ENCODE results near the gene ZNF197.

ZNF197 gene

GRCh38 chr3:44632193-44632592 lies 7.4 kb downstream of the ZNF197 start:
- TF ChIP-seq ZNF8 (CRISPR knock-in tag; IDR thresholded peaks at IDR 0.05) = no peak
- no peak for TF ChIP-seq ZNF70 (CRISPR knock-in tag; IDR thresholded peaks at IDR 0.05)
- TF ChIP-seq POU6F1 (CRISPR knock-in tag; IDR thresholded peaks at IDR 0.05; ENCODE audit: borderline replicate concordance, low read depth) = no peak
- no peak for TF ChIP-seq ARNTL (CRISPR knock-in tag; IDR thresholded peaks at IDR 0.05; ENCODE audit: borderline replicate concordance, low read depth)
- TF ChIP-seq SNAI2 (CRISPR knock-in tag; IDR thresholded peaks at IDR 0.05) = no peak
- no peak for TF ChIP-seq ISL1 (CRISPR knock-in tag; IDR thresholded peaks at IDR 0.05)
- no peak for TF ChIP-seq ZFP3 (CRISPR knock-in tag; IDR thresholded peaks at IDR 0.05)
- no peak for TF ChIP-seq PPARA (CRISPR knock-in tag; IDR thresholded peaks at IDR 0.05; ENCODE audit: borderline replicate concordance)
- TF ChIP-seq TSHZ2 (CRISPR knock-in tag; IDR thresholded peaks at IDR 0.05) = no peak
- TF ChIP-seq, protein P1, sequence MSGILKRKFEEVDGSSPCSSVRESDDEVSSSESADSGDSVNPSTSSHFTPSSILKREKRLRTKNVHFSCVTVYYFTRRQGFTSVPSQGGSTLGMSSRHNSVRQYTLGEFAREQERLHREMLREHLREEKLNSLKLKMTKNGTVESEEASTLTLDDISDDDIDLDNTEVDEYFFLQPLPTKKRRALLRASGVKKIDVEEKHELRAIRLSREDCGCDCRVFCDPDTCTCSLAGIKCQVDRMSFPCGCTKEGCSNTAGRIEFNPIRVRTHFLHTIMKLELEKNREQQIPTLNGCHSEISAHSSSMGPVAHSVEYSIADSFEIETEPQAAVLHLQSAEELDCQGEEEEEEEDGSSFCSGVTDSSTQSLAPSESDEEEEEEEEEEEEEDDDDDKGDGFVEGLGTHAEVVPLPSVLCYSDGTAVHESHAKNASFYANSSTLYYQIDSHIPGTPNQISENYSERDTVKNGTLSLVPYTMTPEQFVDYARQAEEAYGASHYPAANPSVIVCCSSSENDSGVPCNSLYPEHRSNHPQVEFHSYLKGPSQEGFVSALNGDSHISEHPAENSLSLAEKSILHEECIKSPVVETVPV (CRISPR knock-in tag; IDR thresholded peaks at IDR 0.05) = no peak
- no peak for TF ChIP-seq ESRRG (CRISPR knock-in tag; IDR thresholded peaks at IDR 0.05)
- TF ChIP-seq BACH2 (CRISPR knock-in tag; IDR thresholded peaks at IDR 0.05; ENCODE audit: borderline replicate concordance) = no peak
- TF ChIP-seq PATZ1 (CRISPR knock-in tag; IDR thresholded peaks at IDR 0.05; ENCODE audit: borderline replicate concordance) = no peak
- TF ChIP-seq RARB (CRISPR knock-in tag; IDR thresholded peaks at IDR 0.05) = no peak
- no peak for TF ChIP-seq TCF4 (CRISPR knock-in tag; IDR thresholded peaks at IDR 0.05; ENCODE audit: borderline replicate concordance)
- no peak for TF ChIP-seq TOX (CRISPR knock-in tag; IDR thresholded peaks at IDR 0.05; ENCODE audit: borderline replicate concordance)
- no peak for TF ChIP-seq GLIS3 (CRISPR knock-in tag; IDR thresholded peaks at IDR 0.05)
- TF ChIP-seq CSDC2 (CRISPR knock-in tag; IDR thresholded peaks at IDR 0.05) = no peak
- ATAC-seq = no peak

DNA sequence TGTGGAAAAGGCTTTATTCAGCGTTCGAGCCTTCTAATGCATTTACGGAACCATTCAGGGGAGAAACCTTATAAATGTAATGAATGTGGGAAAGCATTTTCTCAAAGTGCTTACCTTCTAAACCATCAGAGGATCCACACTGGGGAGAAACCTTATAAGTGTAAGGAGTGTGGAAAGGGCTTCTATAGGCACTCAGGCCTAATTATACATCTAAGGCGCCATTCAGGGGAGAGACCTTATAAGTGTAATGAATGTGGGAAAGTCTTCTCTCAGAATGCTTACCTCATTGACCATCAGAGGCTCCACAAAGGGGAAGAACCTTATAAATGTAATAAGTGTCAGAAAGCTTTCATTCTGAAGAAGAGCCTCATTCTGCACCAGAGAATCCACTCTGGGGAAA lies 17.5 kb downstream of the ZNF197 start:
- no peak for ATAC-seq
- no peak for TF ChIP-seq PATZ1 (CRISPR knock-in tag; IDR thresholded peaks at IDR 0.05; ENCODE audit: borderline replicate concordance)
- no peak for TF ChIP-seq ZFP3 (CRISPR knock-in tag; IDR thresholded peaks at IDR 0.05)
- no peak for TF ChIP-seq ISL1 (CRISPR knock-in tag; IDR thresholded peaks at IDR 0.05)
- TF ChIP-seq OSR1 (CRISPR knock-in tag; IDR thresholded peaks at IDR 0.05) = no peak
- no peak for TF ChIP-seq ARNTL (CRISPR knock-in tag; IDR thresholded peaks at IDR 0.05; ENCODE audit: borderline replicate concordance, low read depth)
- no peak for TF ChIP-seq ZNF8 (CRISPR knock-in tag; IDR thresholded peaks at IDR 0.05)

DNA sequence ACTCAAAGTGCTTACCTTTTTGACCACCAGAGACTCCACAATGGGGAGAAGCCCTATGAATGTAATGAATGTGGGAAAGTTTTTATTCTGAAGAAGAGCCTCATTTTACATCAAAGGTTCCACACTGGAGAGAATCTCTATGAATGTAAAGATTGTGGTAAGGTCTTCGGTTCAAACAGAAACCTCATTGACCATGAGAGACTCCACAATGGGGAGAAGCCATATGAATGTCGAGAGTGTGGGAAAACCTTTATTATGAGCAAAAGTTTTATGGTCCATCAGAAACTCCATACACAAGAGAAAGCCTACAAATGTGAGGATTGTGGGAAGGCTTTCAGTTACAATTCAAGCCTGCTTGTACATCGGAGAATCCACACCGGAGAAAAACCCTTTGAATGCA lies 18.2 kb downstream of the ZNF197 start:
- ATAC-seq = no peak
- TF ChIP-seq PPARA (CRISPR knock-in tag; IDR thresholded peaks at IDR 0.05; ENCODE audit: borderline replicate concordance) (no peak), ZC3H10 (CRISPR knock-in tag; IDR thresholded peaks at IDR 0.05) (no peak)

Data from SK-N-SH treated with all-trans-retinoic acid at 6 μM for 48 hours (cell line).